SKM-1 treated with dmso at 0.1 percent for 144 hours (cell line): ENCODE results near the gene EZH2.

Experiments
- DNase-seq: peaks from one replicate; lab custom pipeline; 2025; ENCODE audit not compliant: unreplicated experiment; lab: John Stamatoyannopoulos, UW

Gene EZH2

GRCh38 chr7:148901178-148901577 lies 17.1 kb upstream of the EZH2 start:
- DNase-seq: no peak

GRCh38 chr7:148898845-148899484 lies 14.9 kb upstream of the EZH2 start:
- DNase-seq: no peak

- no peak for DNase-seq
Observed at GRCh38 chr7:148894591-148894990, 10.5 kb upstream of the EZH2 start.

- no peak for DNase-seq
Observed at GRCh38 chr7:148893071-148893470, 9.0 kb upstream of the EZH2 start.

GRCh38 chr7:148888300-148888699 lies 4.2 kb upstream of the EZH2 start:
- DNase-seq: no peak

GRCh38 chr7:148886844-148887243 lies 2.8 kb upstream of the EZH2 start:
- DNase-seq: no peak

DNA sequence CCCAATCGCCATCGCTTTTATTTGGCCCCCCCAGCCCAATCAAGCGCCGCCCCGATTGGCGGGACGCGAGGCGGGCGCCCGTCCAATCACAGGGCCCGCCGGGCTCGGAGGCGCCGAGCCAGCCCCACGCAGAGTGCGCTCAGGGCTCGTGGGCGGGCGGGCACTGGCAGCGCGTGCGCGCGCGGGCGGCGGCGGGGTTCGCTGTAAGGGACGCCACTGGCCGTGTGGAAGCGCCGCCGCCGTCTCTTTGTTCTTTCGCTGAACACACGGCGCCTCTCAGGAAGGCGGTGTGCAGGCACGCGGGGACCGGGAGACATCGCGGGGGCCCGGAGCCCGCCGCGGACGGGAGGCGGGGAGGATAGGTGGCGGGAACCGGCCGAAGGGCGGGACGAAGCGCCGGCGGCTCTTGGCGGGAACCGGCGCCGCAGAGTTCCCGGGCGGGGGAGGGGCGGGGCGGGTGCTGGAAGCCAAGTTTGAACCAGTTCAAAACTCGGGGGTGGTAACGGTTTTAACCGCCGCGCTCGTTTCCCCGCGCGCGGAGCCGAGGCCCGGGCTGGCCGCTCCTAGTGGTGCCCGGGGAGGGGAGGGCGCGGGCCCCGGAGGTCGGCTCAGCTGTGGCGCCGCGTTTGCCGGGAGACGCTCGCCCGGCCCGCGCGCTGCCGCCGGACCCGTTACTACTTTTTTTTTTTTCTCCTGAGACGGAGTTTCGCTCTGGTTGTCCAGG lies 370 bp upstream of the EZH2 start:
- peak; percentile 67 for DNase-seq

DNA sequence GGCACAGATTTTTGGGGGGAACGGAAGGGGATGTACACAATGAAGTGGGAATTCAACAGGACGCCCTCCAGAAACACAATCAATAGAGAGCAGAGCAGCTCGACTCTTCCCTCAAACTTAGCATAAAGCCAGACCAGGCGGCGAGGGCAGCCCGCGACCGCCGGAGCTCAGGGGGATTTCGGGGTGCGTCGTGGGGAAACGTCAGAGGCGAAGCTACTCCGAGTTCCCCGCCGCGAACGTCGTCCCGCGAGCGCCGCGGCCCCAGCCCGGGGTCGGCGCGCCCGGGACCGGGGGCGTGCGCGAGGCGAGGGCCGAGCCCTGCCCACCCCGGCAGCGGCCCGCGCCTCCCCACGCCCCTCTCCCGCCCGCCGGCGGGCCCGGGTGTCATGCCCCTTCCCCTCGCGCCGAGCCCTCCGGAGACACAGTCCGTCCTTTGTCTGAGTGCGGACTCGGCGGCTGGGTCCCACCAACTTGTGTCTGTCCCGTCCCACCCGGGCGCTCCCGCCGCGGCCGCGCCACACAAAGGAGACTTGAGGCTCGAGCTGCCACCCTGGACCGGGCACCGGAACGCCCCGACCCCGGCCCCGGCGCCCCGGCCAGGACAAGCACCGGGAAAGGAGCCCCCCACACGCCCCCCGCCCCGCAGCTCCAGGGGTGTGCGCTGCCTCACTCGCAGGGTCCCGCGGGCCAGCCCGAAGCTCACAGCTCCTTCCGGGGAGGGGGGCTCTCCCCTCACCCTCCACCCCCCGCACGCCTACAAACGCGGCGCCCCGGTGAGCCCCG lies 634 bp downstream of the EZH2 start:
- DNase-seq: no peak

- DNase-seq: no peak
Observed at GRCh38 chr7:148882841-148883265, 1.2 kb downstream of the EZH2 start.

GRCh38 chr7:148882192-148882591 lies 1.9 kb downstream of the EZH2 start:
- DNase-seq: no peak

DNA sequence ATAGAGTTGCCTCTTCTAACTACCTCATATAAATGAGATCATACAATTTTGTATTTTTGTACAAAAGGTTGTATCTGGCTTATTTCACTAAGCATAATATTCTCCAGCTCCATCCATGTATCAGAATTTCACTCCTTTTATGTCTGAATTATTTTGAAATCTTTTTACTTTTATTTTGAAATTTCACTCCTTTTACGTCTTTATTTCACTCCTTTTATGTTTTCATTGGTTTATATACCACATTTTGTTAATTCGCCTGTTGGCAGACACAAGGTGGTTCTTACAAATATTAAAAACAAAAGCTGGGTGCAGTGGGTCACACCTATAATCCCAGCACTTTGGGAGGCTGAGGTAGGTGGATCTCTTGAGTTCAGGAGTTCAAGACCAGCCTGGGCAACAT lies 5.8 kb downstream of the EZH2 start:
- DNase-seq: no peak

DNA sequence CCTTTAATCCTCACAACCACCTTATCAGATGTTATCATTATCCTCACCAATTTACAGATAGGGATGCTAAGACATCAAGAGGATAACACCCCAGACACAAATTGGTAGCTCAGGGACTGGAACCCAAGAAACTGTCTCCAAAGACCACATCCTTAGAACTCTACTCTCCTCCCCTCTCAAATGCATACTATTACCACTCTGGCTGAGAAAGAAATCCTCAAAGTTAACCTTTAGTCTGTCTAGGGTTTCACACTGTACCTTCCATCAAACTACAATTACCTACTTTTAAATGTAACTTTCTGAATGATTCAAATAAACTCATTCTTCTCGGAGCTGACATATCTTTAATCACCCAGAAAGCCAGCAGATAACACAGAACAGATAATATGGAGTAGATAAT lies 6.6 kb downstream of the EZH2 start:
- DNase-seq: no peak

DNA sequence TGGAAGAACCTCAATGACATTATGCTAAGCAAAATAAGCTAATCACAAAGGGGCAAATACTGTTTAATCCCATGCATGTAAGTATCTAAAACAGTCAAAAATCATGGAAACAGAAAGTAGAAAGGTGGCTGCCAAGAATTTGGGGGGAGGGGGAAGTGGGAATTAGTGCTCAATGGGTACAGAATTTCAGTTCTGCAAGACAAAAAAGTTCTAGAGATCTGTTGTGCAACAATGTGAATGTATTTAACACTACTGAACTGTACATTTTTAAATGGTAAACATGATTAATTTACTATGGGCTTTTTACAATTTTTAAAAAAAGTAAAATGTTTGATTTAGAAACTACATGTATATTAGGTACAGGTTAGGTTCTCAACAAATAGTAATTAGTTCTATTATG lies 11.9 kb downstream of the EZH2 start:
- no peak for DNase-seq

DNA sequence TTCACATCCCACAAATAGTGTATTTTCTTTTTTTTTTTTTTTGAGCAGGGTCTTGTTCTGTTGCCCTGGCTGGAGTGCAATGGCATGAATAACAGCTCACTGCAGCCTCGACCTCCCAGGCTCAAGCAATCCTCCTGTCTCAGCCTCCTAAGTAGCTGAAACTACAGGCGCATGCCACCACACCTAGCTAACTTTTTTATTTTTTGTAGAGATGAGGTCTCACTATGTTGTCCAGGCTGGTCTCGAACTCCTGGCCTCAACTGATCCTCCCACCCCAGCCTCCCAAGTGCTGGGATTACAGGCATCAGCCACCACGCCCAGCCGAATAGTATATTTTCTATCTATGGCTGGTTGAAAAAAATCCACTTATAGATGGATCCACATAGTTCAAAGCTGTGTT lies 12.5 kb downstream of the EZH2 start:
- no peak for DNase-seq

DNA sequence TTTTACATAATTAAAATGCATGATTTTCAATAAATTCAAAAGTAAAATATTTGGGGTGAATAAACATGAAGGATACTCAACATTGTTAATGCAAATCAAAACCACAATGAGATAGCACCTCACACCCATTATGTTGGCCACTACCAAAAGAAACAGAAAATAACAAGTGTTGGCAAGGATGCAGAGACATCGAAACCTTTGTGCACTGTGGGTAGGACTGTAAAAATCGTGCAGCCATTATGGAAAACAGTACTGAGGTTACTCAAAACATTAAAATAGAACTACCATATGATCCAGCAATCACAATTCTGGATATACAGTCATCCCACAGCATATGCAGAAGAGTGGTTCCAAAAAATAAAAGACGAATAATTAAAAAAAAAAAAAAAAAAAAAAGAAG lies 13.1 kb downstream of the EZH2 start:
- DNase-seq: no peak

DNA sequence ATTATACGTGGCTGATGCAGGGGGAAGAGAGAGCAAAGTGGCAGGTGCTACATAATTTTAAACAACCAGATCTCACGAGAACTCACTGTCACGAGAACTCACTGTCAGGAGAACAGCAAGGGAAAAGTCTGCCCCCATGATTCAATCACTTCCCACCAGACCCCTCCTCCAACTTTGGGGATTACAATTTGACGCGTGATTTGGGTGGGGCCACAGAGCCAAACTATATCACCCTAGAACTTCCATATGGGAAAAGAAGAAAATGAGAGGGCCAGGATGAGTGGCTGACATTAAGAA lies 15.8 kb downstream of the EZH2 start:
- no peak for DNase-seq

DNA sequence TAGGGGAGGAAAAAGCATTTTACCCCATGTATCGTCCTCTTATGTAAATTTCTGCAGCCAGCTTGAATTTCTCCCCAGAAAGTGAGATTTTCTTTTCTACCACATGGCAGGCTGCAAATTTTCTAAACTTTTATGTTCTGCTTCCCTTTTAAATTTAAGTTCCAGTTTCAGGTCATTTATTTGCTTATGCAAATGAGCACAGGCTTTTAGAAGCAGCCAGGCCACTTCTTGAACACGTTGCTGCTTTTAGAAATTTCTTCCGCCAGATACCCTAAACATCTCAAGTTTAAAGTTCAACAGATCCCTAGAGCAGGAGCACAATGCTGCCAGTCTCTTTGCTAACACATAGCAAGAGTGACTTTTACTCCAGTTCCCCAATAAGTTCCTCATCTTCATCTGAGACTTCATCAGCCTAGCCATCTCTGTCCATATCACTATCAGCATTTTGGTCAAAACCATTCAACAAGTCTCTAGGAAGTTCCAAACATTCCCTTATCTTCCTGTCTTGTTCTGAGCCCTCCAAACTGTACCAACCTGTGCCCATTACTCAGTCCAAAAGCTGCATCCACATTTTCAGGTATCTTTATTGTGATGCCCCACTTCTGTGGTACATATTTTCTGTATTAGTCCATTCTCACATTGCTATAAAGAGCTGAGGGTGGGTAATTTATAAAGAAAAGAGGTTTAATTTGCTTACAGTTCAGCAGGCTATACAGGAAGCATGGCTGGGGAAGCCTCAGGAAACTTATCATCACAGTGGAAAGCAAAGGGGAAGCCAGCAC lies 16.3 kb downstream of the EZH2 start:
- no peak for DNase-seq

DNA sequence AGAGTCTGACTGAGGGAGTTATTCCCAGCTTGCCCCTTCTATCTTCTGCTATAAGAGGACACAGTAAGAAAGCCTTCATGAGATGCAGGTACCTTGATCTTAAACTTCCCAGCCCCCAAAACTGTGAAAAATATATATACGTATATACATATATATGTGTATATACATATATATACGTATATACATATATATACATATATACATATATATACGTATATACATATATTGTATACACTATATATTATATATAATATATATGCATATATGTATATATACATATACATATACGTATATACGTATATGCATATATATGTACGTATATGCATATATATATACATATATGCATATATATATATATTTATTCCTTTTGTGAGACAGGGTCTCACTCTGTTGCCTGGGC lies 17.7 kb downstream of the EZH2 start:
- DNase-seq: no peak

DNA sequence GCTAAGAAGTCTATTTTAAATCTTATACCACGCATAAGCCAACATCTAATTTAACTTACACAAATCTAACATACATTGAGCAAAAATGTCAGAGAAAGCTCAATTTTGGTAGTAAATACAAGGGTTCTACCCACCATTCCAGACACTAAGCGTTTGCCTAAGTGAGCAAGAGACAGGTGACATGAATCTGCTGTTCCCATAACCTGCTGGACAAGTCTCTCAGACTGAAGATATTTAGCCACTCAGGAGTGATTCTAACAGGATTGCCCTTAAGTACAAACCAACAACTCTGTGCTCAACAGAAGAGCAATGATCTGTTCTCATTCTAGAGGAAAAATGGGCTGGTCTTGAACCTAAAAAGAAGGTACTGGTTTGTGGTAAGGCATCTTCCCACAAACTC lies 18.8 kb downstream of the EZH2 start:
- DNase-seq: no peak

DNA sequence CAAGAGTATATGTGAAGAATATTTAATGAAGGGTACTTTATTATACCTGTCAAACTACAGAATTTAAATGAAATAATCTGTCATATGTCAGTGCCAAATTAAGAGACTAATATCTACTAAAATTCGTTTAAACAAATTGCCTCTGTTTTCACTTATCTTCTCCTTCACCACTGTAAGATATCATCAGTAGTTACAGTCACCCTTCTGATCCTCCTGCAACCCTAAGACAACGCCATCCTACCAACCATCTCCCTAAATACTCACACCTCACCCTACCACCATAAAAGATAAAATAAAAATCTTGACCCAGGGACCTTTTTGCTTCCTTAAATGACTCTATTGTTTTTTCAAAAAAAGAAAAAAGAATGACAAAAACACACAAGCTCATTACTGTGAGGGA lies 20.8 kb downstream of the EZH2 start:
- DNase-seq: no peak

- no peak for DNase-seq
Observed at GRCh38 chr7:148862481-148862880, 21.6 kb downstream of the EZH2 start.

- no peak for DNase-seq
Observed at GRCh38 chr7:148858489-148858888, 25.6 kb downstream of the EZH2 start.
